ENCODE results near the gene CAB39L.

The CAB39L gene

GRCh38 chr13:49400755-49401659 is 42.9 kb downstream of the CAB39L start:
- no peak for DNase-seq (ENCODE audit: low read depth in 3 of 3, low spot score in 1 of 3)

GRCh38 chr13:49399801-49400472 is 43.9 kb downstream of the CAB39L start:
- no peak for DNase-seq (ENCODE audit: low read depth in 3 of 3, low spot score in 1 of 3)

- DNase-seq (ENCODE audit: low read depth in 3 of 3, low spot score in 1 of 3): no peak
Measured at GRCh38 chr13:49395878-49396380, 47.9 kb downstream of the CAB39L start.

- no peak for DNase-seq (ENCODE audit: low read depth in 3 of 3, low spot score in 1 of 3)
Measured at GRCh38 chr13:49395451-49395865, 48.4 kb downstream of the CAB39L start.

GRCh38 chr13:49388091-49388635 is 55.7 kb downstream of the CAB39L start:
- no peak for DNase-seq (ENCODE audit: low read depth in 3 of 3, low spot score in 1 of 3)

- DNase-seq (ENCODE audit: low read depth in 3 of 3, low spot score in 1 of 3): no peak
Measured at GRCh38 chr13:49386664-49387063, 57.2 kb downstream of the CAB39L start.

- no peak for DNase-seq (ENCODE audit: low read depth in 3 of 3, low spot score in 1 of 3)
Measured at GRCh38 chr13:49376121-49376520, 67.7 kb downstream of the CAB39L start.

GRCh38 chr13:49374585-49375290 is 69.1 kb downstream of the CAB39L start:
- no peak for DNase-seq (ENCODE audit: low read depth in 3 of 3, low spot score in 1 of 3)

GRCh38 chr13:49373716-49374115 is 70.1 kb downstream of the CAB39L start:
- DNase-seq (ENCODE audit: low read depth in 3 of 3, low spot score in 1 of 3): no peak

- no peak for DNase-seq (ENCODE audit: low read depth in 3 of 3, low spot score in 1 of 3)
Measured at GRCh38 chr13:49371943-49372613, 71.8 kb downstream of the CAB39L start.

- no peak for DNase-seq (ENCODE audit: low read depth in 3 of 3, low spot score in 1 of 3)
Measured at GRCh38 chr13:49370371-49370770, 73.5 kb downstream of the CAB39L start.

- DNase-seq (ENCODE audit: low read depth in 3 of 3, low spot score in 1 of 3): no peak
Measured at GRCh38 chr13:49369866-49370265, 74.0 kb downstream of the CAB39L start.

- no peak for DNase-seq (ENCODE audit: low read depth in 3 of 3, low spot score in 1 of 3)
Measured at GRCh38 chr13:49368688-49369087, 75.2 kb downstream of the CAB39L start.

GRCh38 chr13:49367640-49368422 is 76.0 kb downstream of the CAB39L start:
- DNase-seq (ENCODE audit: low read depth in 3 of 3, low spot score in 1 of 3): no peak

- DNase-seq (ENCODE audit: low read depth in 3 of 3, low spot score in 1 of 3): no peak
Measured at GRCh38 chr13:49366841-49367240, 77.0 kb downstream of the CAB39L start.

GRCh38 chr13:49357694-49358093 is 86.2 kb downstream of the CAB39L start:
- no peak for DNase-seq (ENCODE audit: low read depth in 3 of 3, low spot score in 1 of 3)

- DNase-seq (ENCODE audit: low read depth in 3 of 3, low spot score in 1 of 3): no peak
Measured at GRCh38 chr13:49356223-49356622, 87.6 kb downstream of the CAB39L start.

GRCh38 chr13:49354719-49355118 is 89.1 kb downstream of the CAB39L start:
- DNase-seq (ENCODE audit: low read depth in 3 of 3, low spot score in 1 of 3): no peak

- DNase-seq (ENCODE audit: low read depth in 3 of 3, low spot score in 1 of 3): no peak
Measured at GRCh38 chr13:49353908-49354307, 90.0 kb downstream of the CAB39L start.

- no peak for DNase-seq (ENCODE audit: low read depth in 3 of 3, low spot score in 1 of 3)
Measured at GRCh38 chr13:49351871-49352270, 92.0 kb downstream of the CAB39L start.
